ENCODE measurements around the gene NPAP1. TPM values are rescaled to one million over a fixed set of nuclear protein-coding genes. Genes with fewer than 3 reads are reported as not detected.
"Not testable (repeated sequence)": the region's sequence is repeated elsewhere in the genome, so short reads cannot be mapped to it uniquely, and the experiment has no call there.

NPAP1 gene
- total RNA-seq, 4 donors from 2014 or later = 0.41 TPM; not detected in 3

DNA sequence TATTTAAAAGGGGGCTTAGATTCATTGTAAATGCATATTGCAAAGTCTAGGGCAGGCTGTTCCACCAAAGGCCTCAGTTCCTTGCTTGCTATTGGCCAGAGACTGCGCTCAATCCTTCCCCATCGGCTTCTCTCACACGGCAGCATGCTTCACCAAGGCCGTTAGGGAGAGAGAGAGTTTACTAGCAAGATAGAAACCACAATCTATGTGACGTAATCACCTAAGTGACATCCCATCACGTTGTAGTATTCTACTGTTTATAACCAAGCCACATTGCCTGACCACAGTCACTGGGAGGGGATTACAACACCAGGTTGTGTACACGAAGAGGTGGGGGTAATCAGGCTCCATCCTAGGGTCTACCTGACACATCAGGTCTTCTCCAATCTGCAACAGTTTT lies 16.0 kb upstream of the NPAP1 start:
- no peak for TF ChIP-seq POLR2A (IDR thresholded peaks at IDR 0.05)
- TF ChIP-seq, protein P1, sequence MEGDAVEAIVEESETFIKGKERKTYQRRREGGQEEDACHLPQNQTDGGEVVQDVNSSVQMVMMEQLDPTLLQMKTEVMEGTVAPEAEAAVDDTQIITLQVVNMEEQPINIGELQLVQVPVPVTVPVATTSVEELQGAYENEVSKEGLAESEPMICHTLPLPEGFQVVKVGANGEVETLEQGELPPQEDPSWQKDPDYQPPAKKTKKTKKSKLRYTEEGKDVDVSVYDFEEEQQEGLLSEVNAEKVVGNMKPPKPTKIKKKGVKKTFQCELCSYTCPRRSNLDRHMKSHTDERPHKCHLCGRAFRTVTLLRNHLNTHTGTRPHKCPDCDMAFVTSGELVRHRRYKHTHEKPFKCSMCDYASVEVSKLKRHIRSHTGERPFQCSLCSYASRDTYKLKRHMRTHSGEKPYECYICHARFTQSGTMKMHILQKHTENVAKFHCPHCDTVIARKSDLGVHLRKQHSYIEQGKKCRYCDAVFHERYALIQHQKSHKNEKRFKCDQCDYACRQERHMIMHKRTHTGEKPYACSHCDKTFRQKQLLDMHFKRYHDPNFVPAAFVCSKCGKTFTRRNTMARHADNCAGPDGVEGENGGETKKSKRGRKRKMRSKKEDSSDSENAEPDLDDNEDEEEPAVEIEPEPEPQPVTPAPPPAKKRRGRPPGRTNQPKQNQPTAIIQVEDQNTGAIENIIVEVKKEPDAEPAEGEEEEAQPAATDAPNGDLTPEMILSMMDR (IDR thresholded peaks at IDR 0.05) = no peak
- H3K27me3 ChIP-seq = no peaks in the 10 kb centered on the region
- DNase-seq = no peak
- no peaks in the 10 kb centered on the region for H3K36me3 ChIP-seq
- H3K4me3 ChIP-seq = no peak overlapping the region
- no peak overlapping the region for H3K27ac ChIP-seq
- H3K4me1 ChIP-seq = no peaks in the 10 kb centered on the region
- intact Hi-C loops (cut with DNase I; ENCODE audit: low total_unique reads) = no loop called here
- no peaks in the 10 kb centered on the region for H3K9me3 ChIP-seq

DNA sequence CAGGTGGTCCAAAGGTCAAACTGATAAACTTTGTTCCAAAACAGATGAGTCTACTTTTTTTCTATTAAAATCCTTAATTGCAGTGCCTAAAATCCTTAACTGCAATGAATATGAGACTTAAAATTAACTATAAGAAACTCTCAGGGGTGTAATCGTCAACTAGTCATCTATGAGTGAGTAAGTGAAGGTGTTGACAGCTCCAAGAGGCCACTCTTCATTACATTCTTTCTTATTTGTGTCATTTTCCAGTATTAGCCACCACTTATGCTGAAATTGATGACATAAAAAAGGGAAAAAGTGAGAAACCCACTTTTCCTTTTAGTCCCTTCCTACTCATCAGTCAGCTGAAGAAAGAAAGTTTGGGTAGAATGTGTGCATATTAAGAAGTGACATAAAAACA lies 12.6 kb upstream of the NPAP1 start:
- intact Hi-C loops (cut with DNase I; ENCODE audit: low total_unique reads) = no loop called here
- TF ChIP-seq, protein P1 (IDR thresholded peaks at IDR 0.05) = no peak
- no peak for TF ChIP-seq POLR2A (IDR thresholded peaks at IDR 0.05)
- no peak for DNase-seq
- H3K4me3 ChIP-seq = no peak overlapping the region
- no peaks in the 10 kb centered on the region for H3K4me1 ChIP-seq
- H3K36me3 ChIP-seq = no peaks in the 10 kb centered on the region
- no peaks in the 10 kb centered on the region for H3K27me3 ChIP-seq
- no peaks in the 10 kb centered on the region for H3K9me3 ChIP-seq
- H3K27ac ChIP-seq = no peak overlapping the region

DNA sequence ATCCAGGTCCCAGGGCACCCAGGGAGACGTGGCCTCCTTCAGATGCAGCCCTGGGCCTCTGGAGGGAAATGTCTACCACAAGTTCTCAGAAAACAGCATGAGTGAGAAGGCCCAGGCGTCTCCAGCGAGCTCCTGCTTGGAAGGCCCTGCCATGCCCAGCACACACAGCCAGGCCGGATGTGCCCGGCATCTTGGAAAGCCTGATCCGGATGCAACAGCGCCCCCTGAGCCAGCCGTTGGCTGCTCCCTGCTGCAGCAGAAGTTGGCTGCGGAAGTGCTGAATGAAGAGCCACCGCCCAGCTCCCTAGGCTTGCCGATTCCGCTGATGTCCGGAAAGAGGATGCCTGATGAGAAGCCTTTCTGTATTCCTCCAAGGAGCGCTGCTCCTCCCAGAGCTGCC lies 856 bp downstream of the NPAP1 start:
- no peak for TF ChIP-seq POLR2A (IDR thresholded peaks at IDR 0.05)
- TF ChIP-seq, protein P1 (IDR thresholded peaks at IDR 0.05) = no peak
- no peak overlapping the region for H3K4me3 ChIP-seq
- no peaks in the 10 kb centered on the region for H3K4me1 ChIP-seq
- H3K9me3 ChIP-seq = no peaks in the 10 kb centered on the region
- H3K27me3 ChIP-seq = no peaks in the 10 kb centered on the region
- no peaks in the 10 kb centered on the region for H3K36me3 ChIP-seq
- H3K27ac ChIP-seq = no peak overlapping the region
- intact Hi-C loops (cut with DNase I; ENCODE audit: low total_unique reads) = no loop called here
- no peak for DNase-seq

DNA sequence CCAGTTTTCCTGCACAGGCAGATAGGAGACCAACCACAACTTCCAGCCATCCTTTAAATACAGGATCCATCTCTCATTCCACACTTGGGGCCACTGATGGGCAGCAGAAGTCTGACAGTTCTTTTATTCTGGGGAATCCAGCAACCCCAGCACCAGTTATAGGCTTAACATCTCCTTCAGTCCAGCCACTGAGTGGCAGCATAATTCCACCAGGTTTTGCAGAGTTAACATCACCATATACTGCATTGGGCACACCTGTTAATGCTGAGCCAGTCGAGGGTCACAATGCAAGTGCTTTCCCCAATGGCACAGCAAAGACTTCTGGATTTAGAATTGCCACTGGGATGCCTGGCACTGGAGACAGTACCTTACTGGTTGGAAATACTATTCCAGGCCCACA lies 2.9 kb downstream of the NPAP1 start:
- no peaks in the 10 kb centered on the region for H3K9me3 ChIP-seq
- no peak for DNase-seq
- no peak overlapping the region for H3K4me3 ChIP-seq
- TF ChIP-seq, protein P1 (IDR thresholded peaks at IDR 0.05) = no peak
- no peak for TF ChIP-seq POLR2A (IDR thresholded peaks at IDR 0.05)
- intact Hi-C loops (cut with DNase I; ENCODE audit: low total_unique reads) = no loop called here
- H3K4me1 ChIP-seq = no peaks in the 10 kb centered on the region
- no peaks in the 10 kb centered on the region for H3K36me3 ChIP-seq
- H3K27ac ChIP-seq = no peak overlapping the region
- H3K27me3 ChIP-seq = no peaks in the 10 kb centered on the region

DNA sequence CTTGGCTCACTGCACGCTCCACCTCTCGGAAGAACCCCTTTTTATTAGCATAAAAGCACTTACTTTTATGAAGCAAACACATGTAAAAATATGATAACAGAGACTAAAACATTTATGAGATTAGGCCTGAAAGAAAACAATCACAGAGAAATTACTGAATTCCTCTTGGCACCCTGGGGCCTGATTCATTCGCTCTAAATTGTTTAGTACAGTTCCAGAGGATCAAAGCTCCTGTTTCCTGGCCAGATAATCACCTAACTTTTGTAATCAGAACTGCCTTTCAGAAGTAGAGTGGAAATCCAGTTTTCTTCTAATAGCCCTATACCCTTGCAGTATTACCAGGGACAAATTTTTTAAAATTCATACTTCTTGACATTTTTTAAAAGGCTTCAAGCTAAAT lies 6.4 kb downstream of the NPAP1 start:
- Histone ChIP-seq H3K36me3 (no peaks in the 10 kb centered on the region), H3K4me3 (no peak overlapping the region), H3K9me3 (no peaks in the 10 kb centered on the region), H3K27ac (no peak overlapping the region), H3K27me3 (no peaks in the 10 kb centered on the region), H3K4me1 (no peaks in the 10 kb centered on the region)
- DNase-seq = no peak
- no peak for TF ChIP-seq POLR2A (IDR thresholded peaks at IDR 0.05)
- TF ChIP-seq, protein P1 (IDR thresholded peaks at IDR 0.05) = no peak
- intact Hi-C loops (cut with DNase I; ENCODE audit: low total_unique reads) = no loop called here

DNA sequence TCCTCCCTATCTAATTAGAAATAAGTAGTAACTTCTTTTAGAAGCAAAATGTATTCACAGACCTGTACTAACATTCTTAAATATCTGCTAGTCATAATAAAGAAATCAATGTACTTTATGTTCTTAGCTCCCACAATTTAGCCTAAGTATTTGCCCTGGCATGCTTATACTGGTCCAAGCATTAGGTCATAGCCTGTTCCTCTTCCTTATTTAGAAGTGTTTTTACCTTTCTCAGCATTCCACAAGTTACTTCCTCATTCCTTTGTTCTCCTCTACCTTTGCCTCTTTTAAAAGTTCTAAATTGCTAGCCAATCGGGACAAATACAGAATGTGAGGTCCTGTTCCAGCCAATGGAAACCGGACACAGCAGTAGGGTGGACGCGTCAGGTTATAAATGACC lies 7.3 kb downstream of the NPAP1 start:
- H3K4me1 ChIP-seq; H3K36me3 ChIP-seq; H3K27me3 ChIP-seq; H3K9me3 ChIP-seq; H3K27ac ChIP-seq; intact Hi-C loops (cut with DNase I; ENCODE audit: low total_unique reads); DNase-seq; H3K4me3 ChIP-seq: not testable (repeated sequence)
